HCT116 (cell line): ENCODE data around the gene MRPS34. TPM values are rescaled to one million over a fixed set of nuclear protein-coding genes. Genes with fewer than 3 reads are reported as not detected.

Experiments used
- ATAC-seq: fragments of 200-7000 bp; cut with Tn5 transposase; 2 replicates; pipeline ENCODE4 v1.9.1; 2020; ENCODE audit warnings: mild to moderate bottlenecking, moderate library complexity
- BruUV-seq: library from RNA; stranded (reverse); fragments of 400-500 nt; replicated peaks from 2 replicates; lab custom pipeline; 2021; lab: Mats Ljungman, UMichigan
- CTCF ChIA-PET: fragments of 300-600 bp; sonication (Branson Sonifier 250); formaldehyde crosslinking; loops from one replicate; lab custom pipeline; 2021; ENCODE audit warnings: antibody characterized with exemption; lab: Charles Lee
- POLR2A ChIA-PET: fragments of 300-600, 350-600 bp; sonication (Branson Sonifier 250); formaldehyde crosslinking; loops from one replicate; lab custom pipeline; 2021; ENCODE audit warnings: antibody characterized with exemption; lab: Charles Lee
- RAD21 ChIA-PET, 2 experiments: fragments of 300-600 bp; sonication (Branson Sonifier 250); formaldehyde crosslinking; loops; one replicate each; lab custom pipeline; 2023; ENCODE audit warnings: low total read pairs in 2 of 2; ENCODE audit not compliant: uncharacterized antibody in 2 of 2, unreplicated experiment in 2 of 2, low non-redundant PET in 1 of 2; lab: Charles Lee
- DNase-seq: peaks from one replicate; pipeline ENCODE4 v3.0.0-alpha.2; 2010; ENCODE audit warnings: low read depth, low spot score
- H2AFZ ChIP-seq: fragments of 200-600 bp; shearing (Covaris generic), sonication (generic); 2 replicates; pipeline ENCODE4 v1.6.1; 2017; ENCODE audit warnings: low read depth, mixed run types, mixed read lengths, antibody characterized with exemption, low read length; ENCODE audit not compliant: poor library complexity, severe bottlenecking
- H3K27ac ChIP-seq: 2 replicates; pipeline ENCODE4 v1.5.1; 2012; ENCODE audit warnings: low read depth, low read length
- H3K27me3 ChIP-seq: fragments of 200-600 bp; sonication (generic); 2 replicates; pipeline ENCODE4 v1.6.1; 2016; ENCODE audit warnings: mixed run types, low read length, mixed read lengths; ENCODE audit not compliant: insufficient read depth
- H3K36me3 ChIP-seq, 2 experiments: fragments of 200-500 bp in 1 of 2; fragments of 200-600 bp in 1 of 2; sonication (Bioruptor generic) in 1 of 2; sonication (generic) in 1 of 2; 2 replicates each; pipeline versions ENCODE4 v1.5.1 to v1.6.1; 2014 to 2016; ENCODE audit warnings: low read length in 2 of 2, inconsistent platforms in 1 of 2, mixed read lengths in 1 of 2, mixed run types in 1 of 2; ENCODE audit not compliant: insufficient read depth in 2 of 2, control insufficient read depth in 1 of 2
- H3K4me1 ChIP-seq, 2 experiments: fragments of 200-600 bp in 1 of 2; sonication (generic) in 1 of 2; 2 replicates each; pipeline versions ENCODE4 v1.5.1 to v1.6.1; 2012 to 2017; ENCODE audit warnings: low read length in 2 of 2, inconsistent platforms in 1 of 2, mild to moderate bottlenecking in 1 of 2, mixed read lengths in 1 of 2, mixed run types in 1 of 2, moderate library complexity in 1 of 2; ENCODE audit not compliant: insufficient read depth in 2 of 2, control insufficient read depth in 1 of 2
- H3K4me2 ChIP-seq: fragments of 200-600 bp; sonication (generic); 2 replicates; pipeline ENCODE4 v1.6.1; 2017; ENCODE audit warnings: mixed run types, low read length, mixed read lengths
- H3K4me3 ChIP-seq, 2 experiments: fragments of 200-600 bp in 1 of 2; sonication (generic) in 1 of 2; replicated peaks in 1 of 2; 2 replicates each; pipeline ENCODE4 v1.5.1; 2011 to 2016; ENCODE audit warnings: low read length in 2 of 2, control low read depth in 1 of 2, low read depth in 1 of 2, mild to moderate bottlenecking in 1 of 2, mixed read lengths in 1 of 2, mixed run types in 1 of 2
- H3K79me2 ChIP-seq: fragments of 200-600 bp; sonication (generic); 2 replicates; pipeline ENCODE4 v1.6.1; 2017; ENCODE audit warnings: mild to moderate bottlenecking, mixed run types, low read length, moderate library complexity, mixed read lengths; ENCODE audit not compliant: insufficient read depth
- H3K9ac ChIP-seq: fragments of 200-600 bp; sonication (generic); 2 replicates; pipeline ENCODE4 v1.6.1; 2016; ENCODE audit warnings: low read length, mixed read lengths
- H3K9me2 ChIP-seq: fragments of 200-600 bp; sonication (generic), shearing (Covaris generic); 2 replicates; pipeline ENCODE4 v1.6.1; 2017; ENCODE audit warnings: mixed run types, mild to moderate bottlenecking, moderate library complexity; ENCODE audit not compliant: insufficient read depth
- H3K9me3 ChIP-seq, 2 experiments: fragments of 200-500 bp in 1 of 2; fragments of 200-600 bp in 1 of 2; sonication (Bioruptor generic) in 1 of 2; sonication (generic) in 1 of 2; 2 replicates each; pipeline ENCODE4 v1.6.1; 2014 to 2017; ENCODE audit warnings: low read length in 2 of 2, mixed read lengths in 2 of 2, inconsistent platforms in 1 of 2, low read depth in 1 of 2, mild to moderate bottlenecking in 1 of 2, mixed run types in 1 of 2, moderate library complexity in 1 of 2; ENCODE audit not compliant: control insufficient read depth in 1 of 2, insufficient read depth in 1 of 2
- H4K20me1 ChIP-seq: fragments of 200-600 bp; sonication (generic), shearing (Covaris generic); 2 replicates; pipeline ENCODE4 v1.6.1; 2017; ENCODE audit warnings: mixed run types, mild to moderate bottlenecking, moderate library complexity; ENCODE audit not compliant: insufficient read depth
- CBX3 ChIP-seq: IDR thresholded peaks from 2 replicates; pipeline ENCODE4 v1.6.1; 2012; ENCODE audit warnings: low read depth
- CEBPB ChIP-seq: IDR thresholded peaks from 2 replicates; pipeline ENCODE4 v1.6.1; 2012; ENCODE audit warnings: low read depth
- ELF1 ChIP-seq: IDR thresholded peaks from 2 replicates; pipeline ENCODE4 v1.6.1; 2012; ENCODE audit warnings: low read depth, borderline replicate concordance
- EZH2phosphoT487 ChIP-seq: fragments of 200-600 bp; IDR thresholded peaks from 2 replicates; pipeline ENCODE4 v1.6.1; 2018; ENCODE audit warnings: antibody characterized with exemption, borderline replicate concordance
- JUND ChIP-seq: IDR thresholded peaks from 2 replicates; pipeline ENCODE4 v1.6.1; 2012
- RAD21 ChIP-seq: IDR thresholded peaks from 2 replicates; pipeline ENCODE4 v1.6.1; 2012; ENCODE audit warnings: low read depth, mild to moderate bottlenecking
- SP1 ChIP-seq: IDR thresholded peaks from 2 replicates; pipeline ENCODE4 v1.6.1; 2012; ENCODE audit warnings: low read depth
- SRF ChIP-seq: IDR thresholded peaks from 2 replicates; pipeline ENCODE4 v1.6.1; 2012; ENCODE audit warnings: low read depth
- TCF7L2 ChIP-seq: IDR thresholded peaks from 2 replicates; pipeline ENCODE4 v1.7.0; 2011; ENCODE audit warnings: borderline replicate concordance, inconsistent platforms; ENCODE audit not compliant: insufficient read depth, insufficient read length; ENCODE audit errors: extremely low read depth
- YY1 ChIP-seq: IDR thresholded peaks from 2 replicates; pipeline ENCODE4 v1.6.1; 2011; ENCODE audit warnings: low read length, low read depth, moderate library complexity, mild to moderate bottlenecking; ENCODE audit not compliant: insufficient replicate concordance; ENCODE audit errors: extremely low read depth
- ZNF274 ChIP-seq: fragments of 200-500 bp; sonication (Bioruptor generic); IDR thresholded peaks from 2 replicates; pipeline ENCODE4 v1.6.1; 2014; ENCODE audit warnings: mild to moderate bottlenecking, low read depth, low read length, inconsistent platforms
- intact Hi-C: fragments of 100-400 bp; cut with micrococcal nuclease; formaldehyde crosslinking; loops from 2 replicates; pipeline ENCODE4 v1.10.0; 2022
- total RNA-seq: library from RNA; stranded (reverse); gene quantifications from one replicate; pipeline ENCODE4 v1.2.1, GENCODE V29; 2021; ENCODE audit not compliant: unreplicated experiment
- TF ChIP-seq, protein P1 (sequence below): IDR thresholded peaks from 2 replicates; pipeline ENCODE4 v1.6.1; 2012; ENCODE audit warnings: low read depth
- TF ChIP-seq, protein P2 (sequence below): IDR thresholded peaks from 2 replicates; pipeline ENCODE4 v1.6.1; 2011; ENCODE audit warnings: mild to moderate bottlenecking, low read length, moderate library complexity; ENCODE audit not compliant: insufficient replicate concordance; ENCODE audit errors: extremely low read depth

MRPS34 gene
- total RNA-seq, 1 experiment from 2014 or later: 200 TPM

DNA sequence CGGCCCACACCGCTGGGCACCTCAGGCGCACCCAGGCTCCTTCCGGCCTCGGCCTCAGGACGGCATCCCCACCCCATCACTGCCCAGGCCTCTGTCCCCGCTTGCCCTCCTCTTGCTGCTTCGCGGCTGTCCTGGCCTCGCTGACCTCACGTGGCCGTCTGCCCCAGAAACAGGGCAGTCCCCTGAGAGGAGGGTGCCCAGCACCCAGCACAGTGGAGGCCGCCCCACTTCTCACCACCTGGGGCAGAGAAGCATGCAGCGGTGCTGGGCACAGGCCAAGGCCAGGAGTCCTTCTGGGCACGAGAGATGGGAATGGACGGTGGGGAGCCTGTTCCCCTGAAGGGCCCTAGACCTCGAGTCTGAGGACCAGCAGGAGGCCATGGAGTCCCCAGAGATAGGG, 44.8 kb upstream of the MRPS34 start (continued):
- TF ChIP-seq TCF7L2: no peak
- no peak for TF ChIP-seq YY1
- no peak for TF ChIP-seq JUND
- no peak for TF ChIP-seq EZH2phosphoT487
- TF ChIP-seq ELF1: no peak
- TF ChIP-seq, protein P1, sequence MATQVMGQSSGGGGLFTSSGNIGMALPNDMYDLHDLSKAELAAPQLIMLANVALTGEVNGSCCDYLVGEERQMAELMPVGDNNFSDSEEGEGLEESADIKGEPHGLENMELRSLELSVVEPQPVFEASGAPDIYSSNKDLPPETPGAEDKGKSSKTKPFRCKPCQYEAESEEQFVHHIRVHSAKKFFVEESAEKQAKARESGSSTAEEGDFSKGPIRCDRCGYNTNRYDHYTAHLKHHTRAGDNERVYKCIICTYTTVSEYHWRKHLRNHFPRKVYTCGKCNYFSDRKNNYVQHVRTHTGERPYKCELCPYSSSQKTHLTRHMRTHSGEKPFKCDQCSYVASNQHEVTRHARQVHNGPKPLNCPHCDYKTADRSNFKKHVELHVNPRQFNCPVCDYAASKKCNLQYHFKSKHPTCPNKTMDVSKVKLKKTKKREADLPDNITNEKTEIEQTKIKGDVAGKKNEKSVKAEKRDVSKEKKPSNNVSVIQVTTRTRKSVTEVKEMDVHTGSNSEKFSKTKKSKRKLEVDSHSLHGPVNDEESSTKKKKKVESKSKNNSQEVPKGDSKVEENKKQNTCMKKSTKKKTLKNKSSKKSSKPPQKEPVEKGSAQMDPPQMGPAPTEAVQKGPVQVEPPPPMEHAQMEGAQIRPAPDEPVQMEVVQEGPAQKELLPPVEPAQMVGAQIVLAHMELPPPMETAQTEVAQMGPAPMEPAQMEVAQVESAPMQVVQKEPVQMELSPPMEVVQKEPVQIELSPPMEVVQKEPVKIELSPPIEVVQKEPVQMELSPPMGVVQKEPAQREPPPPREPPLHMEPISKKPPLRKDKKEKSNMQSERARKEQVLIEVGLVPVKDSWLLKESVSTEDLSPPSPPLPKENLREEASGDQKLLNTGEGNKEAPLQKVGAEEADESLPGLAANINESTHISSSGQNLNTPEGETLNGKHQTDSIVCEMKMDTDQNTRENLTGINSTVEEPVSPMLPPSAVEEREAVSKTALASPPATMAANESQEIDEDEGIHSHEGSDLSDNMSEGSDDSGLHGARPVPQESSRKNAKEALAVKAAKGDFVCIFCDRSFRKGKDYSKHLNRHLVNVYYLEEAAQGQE: no peak
- no peak for TF ChIP-seq CBX3
- no peak for TF ChIP-seq ZNF274
- no peak for TF ChIP-seq CEBPB
- no peak for TF ChIP-seq SRF
- no peak for TF ChIP-seq SP1

DNA sequence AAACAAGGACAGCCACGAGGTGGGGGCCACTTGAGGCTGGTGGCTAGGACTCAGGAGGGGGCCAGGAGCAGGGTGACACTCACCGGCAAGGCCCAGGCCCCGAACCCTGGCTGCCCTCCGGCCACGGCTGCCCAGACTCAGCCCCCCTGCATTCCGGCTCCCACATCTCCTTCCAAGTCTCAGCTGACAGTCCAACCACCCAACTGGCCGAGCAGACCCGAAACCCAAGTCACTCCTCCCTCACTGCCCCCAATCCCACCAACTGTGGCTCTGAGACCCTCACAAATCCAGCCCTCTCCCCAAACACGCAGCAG, 44.3 kb upstream of the MRPS34 start:
- Histone ChIP-seq H3K79me2 (no peaks in the 10 kb centered on the region), H3K4me2 (no peak overlapping the region), H3K9ac (no peak overlapping the region), H3K9me2 (no peaks in the 10 kb centered on the region), H3K4me3 (no peak overlapping the region), H3K27me3 (no peaks in the 10 kb centered on the region), H3K4me1 (peaks cover 6 to 9% of the 10 kb centered on the region in 2 experiments; a peak in 3 of 4 replicates), H2AFZ (no peak overlapping the region), H4K20me1 (no peaks in the 10 kb centered on the region), H3K27ac (no peak overlapping the region), H3K9me3 (no peaks in the 10 kb centered on the region), H3K36me3 (0 out of 4 replicates have a peak, but pooled peaks cover 2 to 5% of the 10 kb centered on the region in 2 experiments)
- intact Hi-C loops: no loop called here
- ChIA-PET POLR2A (no interaction called here), RAD21 (no interaction called here), CTCF (no interaction called here)
- no TSS peak for BruUV-seq
- no peak for DNase-seq
- TF ChIP-seq EZH2phosphoT487 (no peak), YY1 (no peak), RAD21 (no peak), CBX3 (no peak)
- TF ChIP-seq, protein P2, sequence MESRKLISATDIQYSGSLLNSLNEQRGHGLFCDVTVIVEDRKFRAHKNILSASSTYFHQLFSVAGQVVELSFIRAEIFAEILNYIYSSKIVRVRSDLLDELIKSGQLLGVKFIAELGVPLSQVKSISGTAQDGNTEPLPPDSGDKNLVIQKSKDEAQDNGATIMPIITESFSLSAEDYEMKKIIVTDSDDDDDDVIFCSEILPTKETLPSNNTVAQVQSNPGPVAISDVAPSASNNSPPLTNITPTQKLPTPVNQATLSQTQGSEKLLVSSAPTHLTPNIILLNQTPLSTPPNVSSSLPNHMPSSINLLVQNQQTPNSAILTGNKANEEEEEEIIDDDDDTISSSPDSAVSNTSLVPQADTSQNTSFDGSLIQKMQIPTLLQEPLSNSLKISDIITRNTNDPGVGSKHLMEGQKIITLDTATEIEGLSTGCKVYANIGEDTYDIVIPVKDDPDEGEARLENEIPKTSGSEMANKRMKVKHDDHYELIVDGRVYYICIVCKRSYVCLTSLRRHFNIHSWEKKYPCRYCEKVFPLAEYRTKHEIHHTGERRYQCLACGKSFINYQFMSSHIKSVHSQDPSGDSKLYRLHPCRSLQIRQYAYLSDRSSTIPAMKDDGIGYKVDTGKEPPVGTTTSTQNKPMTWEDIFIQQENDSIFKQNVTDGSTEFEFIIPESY: no peak
- ATAC-seq: no peak
